HEK293T (cell line): ENCODE data around the gene TYMP.

Source experiments
- CTCF ChIA-PET: fragments of 350-600 bp; formaldehyde crosslinking; extraction: SDS; loops from one replicate; lab custom pipeline; 2021; ENCODE audit warnings: antibody characterized with exemption, inconsistent platforms; lab: Yijun Ruan, JAX
- POLR2A ChIA-PET: fragments of 350-600 bp; formaldehyde crosslinking; extraction: SDS; loops from one replicate; lab custom pipeline; 2020; ENCODE audit warnings: antibody characterized with exemption, inconsistent platforms; lab: Yijun Ruan, JAX
- DNase-seq: peaks from one replicate; pipeline ENCODE4 v3.0.0; 2012; ENCODE audit warnings: mixed read lengths; ENCODE audit errors: extremely low spot score
- ARNT ChIP-seq: fragments of 450-650 bp; IDR thresholded peaks from 2 replicates; pipeline ENCODE4 v1.6.1; 2017; ENCODE audit warnings: mild to moderate bottlenecking
- BHLHE40 ChIP-seq: fragments of 450-650 bp; IDR thresholded peaks from 2 replicates; pipeline ENCODE4 v1.6.1; 2016; ENCODE audit warnings: mild to moderate bottlenecking, moderate library complexity, borderline replicate concordance
- CTBP1 ChIP-seq: fragments of 450-650 bp; IDR thresholded peaks from 2 replicates; pipeline ENCODE4 v1.6.1; 2016; ENCODE audit warnings: borderline replicate concordance
- ELF4 ChIP-seq: fragments of 450-650 bp; IDR thresholded peaks from 2 replicates; pipeline ENCODE4 v1.6.1; 2017; ENCODE audit warnings: antibody characterized with exemption
- FOXA1 ChIP-seq: fragments of 450-650 bp; IDR thresholded peaks from 2 replicates; pipeline ENCODE4 v1.6.1; 2016; ENCODE audit warnings: mild to moderate bottlenecking
- FOXK2 ChIP-seq: fragments of 450-650 bp; IDR thresholded peaks from 2 replicates; pipeline ENCODE4 v1.6.1; 2016; ENCODE audit warnings: mild to moderate bottlenecking
- FOXM1 ChIP-seq: fragments of 450-650 bp; IDR thresholded peaks from 2 replicates; pipeline ENCODE4 v1.6.1; 2017; ENCODE audit warnings: mild to moderate bottlenecking, borderline replicate concordance
- HDGF ChIP-seq: fragments of 450-650 bp; IDR thresholded peaks from 2 replicates; pipeline ENCODE4 v1.6.1; 2017; ENCODE audit warnings: antibody characterized with exemption, borderline replicate concordance
- L3MBTL2 ChIP-seq: fragments of 450-650 bp; conservative IDR thresholded peaks from 2 replicates; pipeline ENCODE4 v1.6.1; 2016; ENCODE audit warnings: mild to moderate bottlenecking
- LEF1 ChIP-seq: fragments of 450-650 bp; IDR thresholded peaks from 2 replicates; pipeline ENCODE4 v1.6.1; 2017; ENCODE audit warnings: mild to moderate bottlenecking, borderline replicate concordance
- NFRKB ChIP-seq: fragments of 450-650 bp; IDR thresholded peaks from 2 replicates; pipeline ENCODE4 v1.6.1; 2016; ENCODE audit warnings: mild to moderate bottlenecking, moderate library complexity
- SP1 ChIP-seq: fragments of 450-650 bp; IDR thresholded peaks from 2 replicates; pipeline ENCODE4 v1.6.1; 2017
- SUZ12 ChIP-seq: fragments of 450-650 bp; IDR thresholded peaks from 2 replicates; pipeline ENCODE4 v1.6.1; 2016; ENCODE audit warnings: mild to moderate bottlenecking
- TARDBP ChIP-seq: fragments of 450-650 bp; IDR thresholded peaks from 2 replicates; pipeline ENCODE4 v1.6.1; 2016
- ZNF384 ChIP-seq: fragments of 450-650 bp; IDR thresholded peaks from 2 replicates; pipeline ENCODE4 v1.6.1; 2016
- TF ChIP-seq, protein P1 (sequence below): fragments of 450-650 bp; IDR thresholded peaks from 2 replicates; pipeline ENCODE4 v1.6.1; 2016

TYMP gene

DNA sequence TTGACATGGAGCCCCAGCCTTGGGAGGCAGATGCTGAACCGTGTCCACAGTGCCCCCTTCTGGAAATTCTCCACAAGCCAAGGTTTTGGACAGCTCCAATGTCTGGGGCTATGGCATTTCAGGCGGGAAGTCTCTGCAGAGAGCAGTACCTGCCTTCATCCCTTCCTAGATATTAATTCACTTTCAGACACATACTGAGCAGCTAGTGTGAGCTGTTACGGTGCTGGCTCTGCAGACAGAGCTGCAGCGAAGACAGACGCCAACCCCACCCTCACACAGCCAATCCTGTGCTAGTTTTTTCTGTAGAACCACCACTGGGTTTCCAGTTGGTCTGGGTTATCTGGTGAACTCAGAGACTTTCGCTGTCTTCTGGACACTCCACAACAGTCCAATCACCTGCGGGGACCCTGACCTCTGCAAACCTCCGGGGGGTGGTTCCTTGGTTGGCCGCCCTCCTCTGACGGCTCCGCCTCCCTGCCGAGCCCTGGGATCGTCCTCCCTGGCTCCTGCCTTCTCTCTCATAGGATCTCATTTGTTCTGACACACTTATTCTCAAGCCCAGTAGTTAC, 31.4 kb downstream of the TYMP start:
- CTCF ChIA-PET = interaction anchor here (0.8 to 1.8 kb wide), 8 partner anchors 8 to 256 kb away, joined by 3 to 12 read pairs (median 4); partner anchors contain the start of genes LMF2, MIOX and NCAPH2
- POLR2A ChIA-PET = interaction anchor here (0.9 to 2.0 kb wide), 5 partner anchors 9 to 27 kb away, joined by 4 to 19 read pairs (median 4); partner anchors contain the start of genes LMF2, NCAPH2 and SCO2
- TF ChIP-seq ELF4 (no peak), ARNT (no peak), ZNF384 (no peak), LEF1 (no peak), FOXK2 (no peak), TARDBP (no peak), SUZ12 (no peak), HDGF (no peak), NFRKB (no peak), FOXM1 (no peak), BHLHE40 (no peak), SP1 (no peak), FOXA1 (no peak)
- TF ChIP-seq, protein P1, sequence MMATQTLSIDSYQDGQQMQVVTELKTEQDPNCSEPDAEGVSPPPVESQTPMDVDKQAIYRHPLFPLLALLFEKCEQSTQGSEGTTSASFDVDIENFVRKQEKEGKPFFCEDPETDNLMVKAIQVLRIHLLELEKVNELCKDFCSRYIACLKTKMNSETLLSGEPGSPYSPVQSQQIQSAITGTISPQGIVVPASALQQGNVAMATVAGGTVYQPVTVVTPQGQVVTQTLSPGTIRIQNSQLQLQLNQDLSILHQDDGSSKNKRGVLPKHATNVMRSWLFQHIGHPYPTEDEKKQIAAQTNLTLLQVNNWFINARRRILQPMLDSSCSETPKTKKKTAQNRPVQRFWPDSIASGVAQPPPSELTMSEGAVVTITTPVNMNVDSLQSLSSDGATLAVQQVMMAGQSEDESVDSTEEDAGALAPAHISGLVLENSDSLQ = no peak
- DNase-seq = peak; percentile 77

DNA sequence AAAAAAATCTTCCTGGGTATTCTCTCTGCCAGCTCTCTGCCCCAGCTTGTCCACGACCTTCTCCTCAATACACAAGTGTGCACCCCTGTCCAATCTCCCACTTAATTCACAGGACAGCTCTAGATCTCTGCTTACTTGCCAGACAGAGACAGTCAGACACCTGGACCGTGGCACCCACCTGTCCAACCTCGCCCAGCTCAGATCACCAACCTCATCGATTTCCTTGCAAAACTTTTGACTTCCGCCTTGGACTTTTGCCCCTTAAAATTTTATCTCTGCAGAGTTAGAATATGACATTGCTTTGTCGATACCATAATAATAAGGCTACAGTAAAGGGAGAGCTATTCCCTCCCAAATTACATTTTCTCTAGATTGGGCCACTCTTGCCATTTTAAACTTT, 32.7 kb downstream of the TYMP start:
- ChIA-PET CTCF (interaction anchor here (0.5 to 1.8 kb wide), 5 partner anchors 25 to 276 kb away, joined by 3 to 12 read pairs (median 9); partner anchors contain the start of gene SCO2), POLR2A (interaction anchor here (0.8 to 2.0 kb wide), 3 partner anchors 11 to 28 kb away, joined by 3 to 19 read pairs (median 5); partner anchors contain the start of genes LMF2, NCAPH2 and SCO2)
- no peak for TF ChIP-seq FOXM1
- TF ChIP-seq LEF1 = no peak
- TF ChIP-seq SUZ12 = no peak
- TF ChIP-seq, protein P1 = no peak
- TF ChIP-seq BHLHE40 = no peak
- TF ChIP-seq SP1 = no peak
- no peak for TF ChIP-seq NFRKB
- no peak for TF ChIP-seq FOXK2
- TF ChIP-seq HDGF = no peak
- TF ChIP-seq TARDBP = no peak
- no peak for TF ChIP-seq L3MBTL2
- TF ChIP-seq ZNF384 = no peak
- TF ChIP-seq ELF4 = no peak
- no peak for TF ChIP-seq FOXA1
- no peak for TF ChIP-seq CTBP1
- no peak for DNase-seq

DNA sequence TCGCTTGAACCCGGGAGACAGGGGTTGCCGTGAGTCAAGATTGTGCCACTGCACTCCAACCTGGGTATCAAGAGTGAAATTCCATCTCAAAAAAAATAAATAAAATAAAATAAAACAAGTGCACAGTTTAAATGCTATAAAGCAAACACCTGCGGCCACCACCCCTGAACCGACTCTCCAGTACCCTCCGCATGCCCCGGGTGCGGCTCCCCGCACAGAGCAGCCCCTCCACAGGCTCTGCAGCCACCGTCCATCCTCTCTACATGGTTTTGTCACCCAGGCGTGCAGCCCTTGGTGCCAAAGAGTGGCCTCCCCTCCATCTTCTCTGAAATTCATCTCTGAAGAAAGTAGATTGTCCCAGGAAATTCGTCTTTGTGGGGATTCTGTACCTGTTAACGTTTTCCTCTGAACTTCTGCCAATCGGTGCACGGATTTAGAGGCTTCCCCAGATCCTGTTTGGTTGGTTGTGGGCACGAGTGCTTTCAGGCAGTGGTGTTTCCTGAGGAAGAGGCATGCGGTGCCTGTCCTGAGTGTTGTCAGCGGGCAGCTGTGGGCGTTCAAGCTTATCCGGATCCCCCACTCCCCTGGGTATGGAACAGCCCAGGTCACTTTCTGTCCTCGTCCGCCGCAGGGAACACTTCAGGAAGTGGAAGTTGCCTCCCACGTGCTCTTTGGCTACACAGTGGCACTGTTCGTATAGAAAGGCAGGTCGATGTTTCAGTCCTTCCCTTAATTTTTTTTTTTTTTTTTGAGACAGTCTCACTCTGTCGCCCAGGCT, 39.1 kb downstream of the TYMP start:
- ChIA-PET POLR2A (no interaction called here), CTCF (interaction anchor here (0.8 kb wide), 1 partner anchor 10 kb away, joined by 4 read pairs; no protein-coding TSS in a partner anchor)
- no peak for TF ChIP-seq LEF1
- TF ChIP-seq TARDBP = no peak
- no peak for TF ChIP-seq FOXK2
- no peak for TF ChIP-seq HDGF
- TF ChIP-seq FOXA1 = no peak
- TF ChIP-seq ELF4 = no peak
- TF ChIP-seq CTBP1 = no peak
- TF ChIP-seq FOXM1 = no peak
- TF ChIP-seq, protein P1 = no peak
- no peak for TF ChIP-seq ARNT
- no peak for TF ChIP-seq L3MBTL2
- no peak for TF ChIP-seq SP1
- no peak for TF ChIP-seq ZNF384
- no peak for TF ChIP-seq BHLHE40
- no peak for TF ChIP-seq SUZ12
- TF ChIP-seq NFRKB = no peak
- no peak for DNase-seq

DNA sequence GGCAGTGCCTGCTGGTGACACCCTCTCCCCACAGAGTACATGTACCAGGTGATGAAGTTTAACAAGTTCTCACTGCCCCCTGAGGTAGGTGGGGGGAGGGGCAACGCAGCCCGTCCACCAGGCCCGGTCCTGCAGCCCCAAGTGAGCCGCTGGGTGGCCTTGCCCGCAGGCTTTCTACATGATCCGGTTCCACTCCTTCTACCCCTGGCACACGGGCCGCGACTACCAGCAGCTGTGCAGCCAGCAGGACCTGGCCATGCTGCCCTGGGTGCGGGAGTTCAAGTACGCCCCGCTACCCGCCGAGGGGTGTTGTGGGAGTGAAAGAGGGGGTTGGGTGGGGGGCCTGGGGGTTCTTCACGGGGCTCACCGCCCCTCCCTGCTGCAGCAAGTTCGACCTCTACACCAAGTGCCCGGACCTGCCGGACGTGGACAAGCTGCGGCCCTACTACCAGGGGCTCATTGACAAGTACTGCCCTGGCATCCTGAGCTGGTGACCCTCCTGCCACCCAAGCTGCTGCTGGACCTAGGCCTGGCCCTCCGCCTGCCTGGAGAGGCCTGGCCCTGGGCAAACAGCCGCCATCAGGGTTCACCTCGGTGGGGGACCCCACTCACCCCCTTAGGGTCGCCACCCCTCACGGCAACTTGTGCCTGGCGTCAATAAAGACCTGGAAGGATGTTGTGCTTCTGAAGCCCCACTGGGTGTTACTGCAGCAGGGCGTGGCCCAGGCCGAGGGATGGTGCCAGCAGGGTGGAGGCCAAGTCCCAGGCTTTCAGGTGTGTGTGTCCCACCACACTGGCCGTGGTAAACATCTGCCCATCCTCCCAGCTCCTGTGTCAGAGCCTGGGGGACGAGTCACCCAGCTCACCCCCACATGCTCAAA, 40.2 kb downstream of the TYMP start:
- CTCF ChIA-PET = interaction anchor here (0.8 kb wide), 1 partner anchor 9 kb away, joined by 4 read pairs; no protein-coding TSS in a partner anchor
- no peak for DNase-seq
- POLR2A ChIA-PET = no interaction called here
- TF ChIP-seq SP1 (no peak), CTBP1 (no peak), BHLHE40 (no peak), SUZ12 (no peak), TARDBP (no peak), FOXK2 (no peak), ARNT (no peak), NFRKB (no peak), FOXM1 (no peak), FOXA1 (no peak), ELF4 (no peak), ZNF384 (no peak), LEF1 (no peak)
- TF ChIP-seq, protein P1 = no peak
